DMS53 treated with DMSO at 0.1 percent for 48 hours (cell line): Measurements from ENCODE around the gene ISL1.
A peak's percentile ranks its signal among the peaks of the same experiment; 100 is the strongest.

Source experiments
- DNase-seq: peaks from one replicate; lab custom pipeline; 2025; ENCODE audit not compliant: unreplicated experiment; lab: John Stamatoyannopoulos, UW

The ISL1 gene

GRCh38 chr5:51386916-51387883 is 4.0 kb downstream of the ISL1 start:
- no peak for DNase-seq

- DNase-seq = no peak
Measured at GRCh38 chr5:51387884-51388275, 4.6 kb downstream of the ISL1 start.

DNA sequence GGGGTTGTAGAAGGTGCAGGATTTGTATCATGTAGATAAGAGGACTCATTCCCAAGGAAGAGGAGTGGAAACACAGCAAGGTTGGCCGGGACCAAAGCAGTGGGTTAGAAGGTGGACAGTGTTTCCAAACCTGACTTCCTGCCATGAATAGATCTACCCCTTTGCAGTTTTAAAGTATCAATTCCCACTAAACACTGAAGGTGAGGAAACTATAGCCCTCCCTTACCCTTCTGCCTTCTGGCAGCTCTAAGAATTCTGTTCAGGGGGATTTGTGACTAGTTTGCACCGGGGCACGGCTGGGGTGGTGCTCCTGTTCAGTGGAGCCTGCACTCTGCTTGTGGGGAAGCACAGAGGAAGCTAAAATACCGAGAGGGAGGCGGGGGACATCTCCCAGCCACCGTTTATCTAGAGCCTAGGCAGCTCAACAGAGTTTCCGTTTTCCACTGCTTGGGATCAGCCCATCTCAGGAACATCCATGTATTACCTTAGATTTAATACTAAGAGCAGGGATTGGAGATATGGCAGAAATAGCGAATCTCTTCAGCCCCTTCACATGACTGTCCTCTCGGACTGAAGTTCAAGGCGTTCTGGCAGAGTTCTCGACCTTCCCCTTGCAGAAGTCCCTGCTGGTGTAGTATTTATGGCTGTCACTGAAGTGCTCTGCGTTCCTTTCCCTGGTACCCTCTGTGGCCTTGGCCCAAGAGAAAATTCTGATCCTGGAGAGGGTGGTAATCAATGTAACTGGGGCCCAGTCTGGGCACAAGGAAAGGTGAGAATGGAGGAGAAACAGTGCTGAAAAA is 5.4 kb downstream of the ISL1 start:
- no peak for DNase-seq

DNA sequence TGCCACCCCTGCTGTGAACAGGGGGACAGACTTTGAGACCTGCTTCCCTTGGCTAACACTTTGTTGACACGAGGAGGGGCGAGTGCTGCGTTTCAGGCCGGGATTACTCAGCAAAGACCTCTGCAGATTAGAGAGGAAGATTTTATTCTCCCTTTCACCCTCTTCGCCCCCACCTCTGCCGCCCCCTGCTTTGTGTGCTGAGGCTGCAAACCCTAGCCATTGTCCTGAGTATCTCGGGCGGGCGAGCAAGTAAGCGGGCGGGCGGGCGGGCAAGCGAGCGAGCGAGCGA is 6.0 kb downstream of the ISL1 start:
- DNase-seq = no peak

DNA sequence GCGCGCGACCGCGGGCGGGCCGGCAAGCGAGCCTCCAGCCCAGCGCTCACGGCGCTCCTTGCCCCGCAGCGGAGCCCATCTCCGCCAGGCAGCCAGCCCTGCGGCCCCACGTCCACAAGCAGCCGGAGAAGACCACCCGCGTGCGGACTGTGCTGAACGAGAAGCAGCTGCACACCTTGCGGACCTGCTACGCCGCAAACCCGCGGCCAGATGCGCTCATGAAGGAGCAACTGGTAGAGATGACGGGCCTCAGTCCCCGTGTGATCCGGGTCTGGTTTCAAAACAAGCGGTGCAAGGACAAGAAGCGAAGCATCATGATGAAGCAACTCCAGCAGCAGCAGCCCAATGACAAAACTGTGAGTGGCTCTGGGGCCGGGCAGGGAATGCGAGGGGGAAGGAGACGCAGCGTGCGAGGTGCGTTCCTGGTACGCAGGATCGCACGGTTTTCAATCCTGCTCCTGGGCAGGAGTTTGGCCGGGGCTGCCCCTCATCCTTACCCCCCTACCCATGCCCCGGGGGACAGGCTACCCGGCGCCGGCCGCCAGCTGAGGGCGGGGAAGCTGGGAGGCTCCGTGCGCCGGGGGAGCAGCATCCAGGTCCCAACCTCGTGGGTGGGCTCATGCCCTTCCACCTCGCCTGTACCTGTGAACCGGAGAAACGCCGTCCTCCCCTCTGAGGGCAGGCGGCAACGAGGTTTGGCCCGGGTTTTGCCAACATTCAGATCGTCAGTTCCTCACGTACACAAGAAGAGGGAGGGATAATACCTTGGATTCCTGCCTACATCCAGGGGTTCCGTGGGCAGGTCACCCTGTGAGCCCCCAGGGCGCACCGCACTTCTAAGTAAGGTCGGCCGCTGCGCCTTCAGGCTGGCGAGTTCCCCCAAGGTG is 6.6 kb downstream of the ISL1 start:
- DNase-seq = no peak

GRCh38 chr5:51391175-51391574 is 7.9 kb downstream of the ISL1 start:
- DNase-seq = no peak

DNA sequence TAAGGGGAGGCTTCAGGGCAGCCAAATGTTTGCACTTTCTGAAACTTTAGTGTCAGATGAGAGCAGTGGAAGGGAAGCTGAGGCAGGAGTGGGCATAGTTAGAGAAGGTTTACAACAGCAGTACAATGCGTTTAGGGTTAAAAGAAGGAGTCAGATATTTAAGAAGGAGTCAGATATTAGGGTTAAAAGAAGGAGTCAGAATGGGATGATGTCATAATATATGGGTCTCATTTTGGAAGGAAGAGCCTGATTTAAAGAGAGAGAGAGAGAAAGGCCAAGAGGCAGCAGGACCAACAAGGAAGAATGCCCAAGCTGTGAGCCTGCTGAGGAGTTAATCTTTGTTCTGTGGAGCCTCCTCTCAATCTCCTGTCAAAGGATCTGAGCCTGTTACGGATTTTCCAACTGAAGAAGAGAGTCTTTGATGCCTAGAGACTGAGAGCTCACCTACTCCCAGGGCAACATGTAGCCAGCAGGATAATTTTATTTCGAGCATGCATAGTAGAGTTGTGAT is 9.5 kb downstream of the ISL1 start:
- DNase-seq = no peak

GRCh38 chr5:51394609-51395008 is 11.4 kb downstream of the ISL1 start:
- no peak for DNase-seq

GRCh38 chr5:51395245-51395644 is 12.0 kb downstream of the ISL1 start:
- no peak for DNase-seq

DNA sequence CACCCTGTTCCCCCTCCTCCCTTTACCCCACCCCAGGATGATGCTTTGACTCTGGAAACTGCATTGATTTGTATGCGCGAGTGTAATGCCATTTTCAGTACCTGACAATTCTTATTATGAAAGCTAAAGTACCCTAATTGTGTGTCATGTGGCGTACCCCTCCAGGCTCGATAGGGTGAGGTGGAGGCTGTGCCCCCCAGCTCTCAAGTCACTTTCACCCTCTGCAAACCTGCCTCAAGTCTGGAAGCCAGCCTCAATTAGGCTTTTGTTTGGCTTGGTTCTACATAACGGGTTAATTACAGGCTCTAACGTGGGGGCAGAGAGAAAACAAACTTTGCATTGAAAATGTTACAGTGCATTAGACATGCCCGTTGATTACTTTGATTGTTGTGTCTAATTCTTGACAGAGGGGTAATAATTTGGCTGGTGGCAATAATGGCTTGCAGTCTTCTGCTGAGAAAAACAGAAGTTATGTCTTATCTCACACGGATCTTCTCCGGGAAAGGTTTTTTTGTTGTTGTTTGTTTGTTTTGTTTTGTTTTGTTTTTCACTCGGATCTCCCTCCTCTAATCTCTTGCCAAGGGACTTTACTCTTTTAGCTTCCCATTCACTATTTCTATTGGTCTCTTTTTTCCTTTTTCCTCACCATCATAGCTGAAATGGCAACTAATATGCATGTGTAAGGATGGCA is 12.6 kb downstream of the ISL1 start:
- DNase-seq = no peak

DNA sequence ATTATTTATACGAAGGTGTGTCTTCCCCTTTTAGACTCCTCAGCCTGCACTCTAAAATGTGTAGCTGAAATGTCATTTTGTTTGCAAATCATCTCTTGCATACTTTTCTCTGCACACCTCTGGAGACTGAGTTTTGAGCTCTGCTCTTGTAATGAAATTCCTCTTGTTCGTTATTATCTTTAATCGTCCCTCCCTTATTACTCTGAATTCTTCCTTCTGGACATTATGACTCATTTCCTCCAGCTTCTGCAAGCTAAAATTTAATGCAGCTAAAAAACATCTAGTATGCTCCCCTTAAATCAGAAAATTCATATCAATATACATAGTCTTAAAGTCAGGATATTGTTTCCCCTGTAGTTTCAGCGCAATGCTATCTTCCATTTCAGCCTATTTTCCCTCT is 13.5 kb downstream of the ISL1 start:
- DNase-seq = no peak

DNA sequence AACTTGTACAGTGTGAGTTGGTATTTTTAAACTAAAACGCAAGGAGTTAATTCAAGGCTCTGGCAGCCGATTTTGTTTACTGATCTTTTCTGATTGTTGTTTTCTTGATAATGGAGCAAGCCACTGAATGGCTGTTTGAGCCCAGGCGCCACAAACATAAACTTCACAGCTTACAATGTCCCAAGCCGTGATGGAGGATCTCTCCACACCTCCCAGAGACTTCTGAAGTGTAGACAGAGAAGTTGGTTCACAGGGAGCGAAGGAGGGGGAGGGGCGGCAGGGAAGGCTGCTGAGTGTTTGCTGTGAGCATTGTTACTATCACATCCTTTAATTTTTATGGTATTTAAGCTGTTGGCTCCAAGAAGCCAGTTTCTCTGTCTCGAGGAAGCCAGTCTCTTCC is 14.7 kb downstream of the ISL1 start:
- no peak for DNase-seq

- no peak for DNase-seq
Measured at GRCh38 chr5:51398875-51399642, 15.8 kb downstream of the ISL1 start.

- no peak for DNase-seq
Measured at GRCh38 chr5:51399643-51400006, 16.4 kb downstream of the ISL1 start.

DNA sequence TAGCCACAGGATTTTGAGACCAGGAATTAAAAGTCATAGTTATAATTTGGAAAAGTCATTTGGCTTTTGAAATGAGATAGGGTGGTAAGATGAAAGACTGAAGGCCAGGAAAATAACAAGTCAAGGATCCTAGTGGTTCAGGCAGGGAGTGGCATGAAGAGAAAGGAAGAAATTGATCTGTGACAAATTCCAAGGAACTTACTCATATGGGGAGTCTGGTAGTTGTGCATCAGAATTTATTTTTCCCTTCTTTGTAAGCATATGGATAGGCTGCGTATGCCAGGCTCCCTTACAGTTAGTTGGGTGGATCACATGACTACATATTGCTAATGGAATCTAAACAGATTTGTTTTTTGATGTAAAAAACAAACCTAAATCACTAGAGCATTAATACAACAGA is 21.0 kb downstream of the ISL1 start:
- no peak for DNase-seq

GRCh38 chr5:51411921-51412325 is 28.7 kb downstream of the ISL1 start:
- DNase-seq = no peak

DNA sequence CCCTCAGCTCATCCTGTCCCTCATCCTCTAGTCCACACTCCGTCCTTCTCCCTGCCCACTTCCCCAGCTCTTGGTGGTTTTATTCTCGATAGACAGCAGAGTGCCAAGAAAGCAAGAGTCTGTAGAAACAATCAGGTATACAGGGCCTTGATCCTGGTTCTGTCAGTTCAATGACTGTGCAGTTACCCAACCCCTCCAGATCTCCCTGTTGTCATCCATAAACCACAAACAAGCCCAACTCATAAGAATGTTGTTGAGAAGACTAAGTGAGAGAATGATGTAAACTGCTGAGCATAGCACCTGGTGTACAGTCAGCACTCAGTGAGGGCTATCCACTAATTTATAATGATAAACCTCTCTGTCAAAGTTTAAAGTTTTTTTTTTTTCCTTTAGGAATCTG is 31.3 kb downstream of the ISL1 start:
- DNase-seq = no peak

- no peak for DNase-seq
Measured at GRCh38 chr5:51416149-51416548, 32.9 kb downstream of the ISL1 start.

DNA sequence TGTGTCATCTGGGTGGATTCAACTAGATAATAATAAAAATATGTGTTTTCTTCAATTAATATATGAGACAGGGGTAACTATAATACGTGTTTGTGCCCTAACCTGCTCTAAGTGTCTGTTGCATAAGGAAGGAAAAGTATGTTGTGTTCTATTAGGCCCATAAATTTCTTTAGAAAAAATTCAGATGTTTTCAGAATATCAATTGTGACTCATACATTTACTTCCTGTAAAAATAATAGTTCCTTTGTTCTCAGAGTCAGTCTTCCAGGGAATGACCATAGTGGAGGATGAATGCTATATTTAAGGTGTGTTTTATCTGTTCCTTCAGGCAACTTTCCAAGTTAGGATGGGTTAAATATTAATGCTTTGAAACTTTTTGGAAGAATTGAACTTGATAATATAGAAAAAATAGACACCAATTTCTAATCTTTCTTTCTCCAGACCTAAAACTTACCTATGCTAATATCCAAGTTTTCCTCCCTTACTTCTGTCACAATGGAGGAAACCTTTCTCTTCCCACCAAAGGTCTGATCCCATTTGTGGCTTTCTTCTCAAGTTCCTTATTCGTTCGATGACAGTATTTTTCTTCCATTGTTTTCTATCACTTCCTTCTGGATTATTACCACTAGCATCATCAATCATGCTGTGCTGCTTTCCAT is 49.9 kb downstream of the ISL1 start:
- peak; percentile 46 for DNase-seq
